HEK293T (cell line): ENCODE data around the gene TAF15.

Source experiments
- ARNT ChIP-seq: fragments of 450-650 bp; IDR thresholded peaks from 2 replicates; pipeline ENCODE4 v1.6.1; 2017; ENCODE audit warnings: mild to moderate bottlenecking
- BHLHE40 ChIP-seq: fragments of 450-650 bp; IDR thresholded peaks from 2 replicates; pipeline ENCODE4 v1.6.1; 2016; ENCODE audit warnings: mild to moderate bottlenecking, moderate library complexity, borderline replicate concordance
- ELF4 ChIP-seq: fragments of 450-650 bp; IDR thresholded peaks from 2 replicates; pipeline ENCODE4 v1.6.1; 2017; ENCODE audit warnings: antibody characterized with exemption
- FOXA1 ChIP-seq: fragments of 450-650 bp; IDR thresholded peaks from 2 replicates; pipeline ENCODE4 v1.6.1; 2016; ENCODE audit warnings: mild to moderate bottlenecking
- FOXK2 ChIP-seq: fragments of 450-650 bp; IDR thresholded peaks from 2 replicates; pipeline ENCODE4 v1.6.1; 2016; ENCODE audit warnings: mild to moderate bottlenecking
- FOXM1 ChIP-seq: fragments of 450-650 bp; IDR thresholded peaks from 2 replicates; pipeline ENCODE4 v1.6.1; 2017; ENCODE audit warnings: mild to moderate bottlenecking, borderline replicate concordance
- HDGF ChIP-seq: fragments of 450-650 bp; IDR thresholded peaks from 2 replicates; pipeline ENCODE4 v1.6.1; 2017; ENCODE audit warnings: antibody characterized with exemption, borderline replicate concordance
- LEF1 ChIP-seq: fragments of 450-650 bp; IDR thresholded peaks from 2 replicates; pipeline ENCODE4 v1.6.1; 2017; ENCODE audit warnings: mild to moderate bottlenecking, borderline replicate concordance
- NFRKB ChIP-seq: fragments of 450-650 bp; IDR thresholded peaks from 2 replicates; pipeline ENCODE4 v1.6.1; 2016; ENCODE audit warnings: mild to moderate bottlenecking, moderate library complexity
- PKNOX1 ChIP-seq: fragments of 450-650 bp; IDR thresholded peaks from 2 replicates; pipeline ENCODE4 v1.6.1; 2016
- SP1 ChIP-seq: fragments of 450-650 bp; IDR thresholded peaks from 2 replicates; pipeline ENCODE4 v1.6.1; 2017
- SUZ12 ChIP-seq: fragments of 450-650 bp; IDR thresholded peaks from 2 replicates; pipeline ENCODE4 v1.6.1; 2016; ENCODE audit warnings: mild to moderate bottlenecking
- TARDBP ChIP-seq: fragments of 450-650 bp; IDR thresholded peaks from 2 replicates; pipeline ENCODE4 v1.6.1; 2016
- ZNF384 ChIP-seq: fragments of 450-650 bp; IDR thresholded peaks from 2 replicates; pipeline ENCODE4 v1.6.1; 2016

GRCh38 chr17:35795007-35795870 is 14.0 kb upstream of the TAF15 start, which contains the start of gene MMP28:
- TF ChIP-seq SP1 (no peak), NFRKB (no peak), FOXM1 (no peak), ARNT (no peak), ZNF384 (no peak), SUZ12 (no peak), BHLHE40 (no peak), FOXK2 (no peak), TARDBP (no peak), PKNOX1 (no peak), LEF1 (no peak), FOXA1 (no peak), HDGF (no peak), ELF4 (no peak)
